Glomerular endothelial cell (primary cell): ENCODE results near the gene STX8. TPM values are rescaled to one million over a fixed set of nuclear protein-coding genes. Genes with fewer than 3 reads are reported as not detected.
"Not testable (repeated sequence)": the region's sequence is repeated elsewhere in the genome, so short reads cannot be mapped to it uniquely, and the experiment has no call there.

Experiments used
- DNase-seq: peaks from one replicate; pipeline ENCODE4 v3.0.0-alpha.2; 2011; ENCODE audit warnings: low read depth, low spot score; ENCODE audit errors: extremely low read depth
- total RNA-seq: library from RNA; depleted of rRNA; stranded (reverse); fragments of >200 nt; gene quantifications from 2 replicates; pipeline ENCODE4 v1.2.3, GENCODE V29; 2015

STX8 gene
- total RNA-seq, 1 donor from 2014 or later, result 81.6 TPM

GRCh38 chr17:9408381-9408780 lies 167.2 kb downstream of the STX8 start:
- no peak for DNase-seq

GRCh38 chr17:9406046-9406606 lies 169.5 kb downstream of the STX8 start:
- DNase-seq, result no peak

GRCh38 chr17:9403257-9403656 lies 172.4 kb downstream of the STX8 start:
- DNase-seq, result no peak

- DNase-seq, result no peak
Measured at GRCh38 chr17:9402590-9403199, 172.9 kb downstream of the STX8 start.

GRCh38 chr17:9401434-9401833 lies 174.2 kb downstream of the STX8 start:
- DNase-seq, result no peak

- DNase-seq, result no peak
Measured at GRCh38 chr17:9389111-9389527, 186.5 kb downstream of the STX8 start.

- DNase-seq, result no peak
Measured at GRCh38 chr17:9386401-9386800, 189.2 kb downstream of the STX8 start.

- no peak for DNase-seq
Measured at GRCh38 chr17:9383826-9384225, 191.8 kb downstream of the STX8 start.

- DNase-seq, result no peak
Measured at GRCh38 chr17:9382626-9383025, 193.0 kb downstream of the STX8 start.

GRCh38 chr17:9381068-9381467 lies 194.6 kb downstream of the STX8 start:
- no peak for DNase-seq

GRCh38 chr17:9380361-9380760 lies 195.3 kb downstream of the STX8 start:
- no peak for DNase-seq

- not testable (repeated sequence) for DNase-seq
Measured at GRCh38 chr17:9376177-9376576, 199.4 kb downstream of the STX8 start.

GRCh38 chr17:9371019-9371418 lies 204.6 kb downstream of the STX8 start:
- no peak for DNase-seq

GRCh38 chr17:9370467-9370866 lies 205.2 kb downstream of the STX8 start:
- no peak for DNase-seq

GRCh38 chr17:9368631-9369030 lies 207.0 kb downstream of the STX8 start:
- DNase-seq, result no peak

- no peak for DNase-seq
Measured at GRCh38 chr17:9367156-9367555, 208.5 kb downstream of the STX8 start.

- DNase-seq, result no peak
Measured at GRCh38 chr17:9364837-9365430, 210.7 kb downstream of the STX8 start.

- no peak for DNase-seq
Measured at GRCh38 chr17:9363440-9364350, 211.9 kb downstream of the STX8 start.

GRCh38 chr17:9361188-9361955 lies 214.2 kb downstream of the STX8 start:
- no peak for DNase-seq

- DNase-seq, result no peak
Measured at GRCh38 chr17:9360677-9361081, 214.9 kb downstream of the STX8 start.

- no peak for DNase-seq
Measured at GRCh38 chr17:9356488-9356911, 219.1 kb downstream of the STX8 start.
